Ishikawa (cell line): ENCODE measurements around the gene ITGB1.

Source experiments
- CEBPB ChIP-seq: IDR thresholded peaks from 2 replicates; pipeline ENCODE4 v1.6.1; 2012
- CREB1 ChIP-seq: IDR thresholded peaks from 2 replicates; pipeline ENCODE4 v1.6.1; 2012; ENCODE audit warnings: low read depth
- EGR1 ChIP-seq: IDR thresholded peaks from 2 replicates; pipeline ENCODE4 v1.6.1; 2012
- EP300 ChIP-seq: IDR thresholded peaks from 2 replicates; pipeline ENCODE4 v1.6.1; 2012; ENCODE audit warnings: borderline replicate concordance
- FOXM1 ChIP-seq: IDR thresholded peaks from 2 replicates; pipeline ENCODE4 v1.6.1; 2012; ENCODE audit warnings: low read depth, borderline replicate concordance
- MAX ChIP-seq: IDR thresholded peaks from 2 replicates; pipeline ENCODE4 v1.6.1; 2012
- NFIC ChIP-seq: IDR thresholded peaks from 2 replicates; pipeline ENCODE4 v1.6.1; 2012
- RAD21 ChIP-seq: IDR thresholded peaks from 2 replicates; pipeline ENCODE4 v1.6.1; 2012; ENCODE audit warnings: low read depth
- REST ChIP-seq: IDR thresholded peaks from 2 replicates; pipeline ENCODE4 v1.6.1; 2012; ENCODE audit warnings: low read depth, mild to moderate bottlenecking
- TAF1 ChIP-seq: IDR thresholded peaks from 2 replicates; pipeline ENCODE4 v1.6.1; 2012; ENCODE audit warnings: low read depth, mild to moderate bottlenecking
- TCF12 ChIP-seq: IDR thresholded peaks from 2 replicates; pipeline ENCODE4 v1.6.1; 2012; ENCODE audit warnings: low read depth
- TEAD4 ChIP-seq: IDR thresholded peaks from 2 replicates; pipeline ENCODE4 v1.6.1; 2012
- YY1 ChIP-seq: IDR thresholded peaks from 2 replicates; pipeline ENCODE4 v1.6.1; 2012; ENCODE audit warnings: low read depth
- ZBTB7A ChIP-seq: IDR thresholded peaks from 2 replicates; pipeline ENCODE4 v1.6.1; 2012; ENCODE audit warnings: low read depth
- TF ChIP-seq, protein P1 (sequence below): IDR thresholded peaks from 2 replicates; pipeline ENCODE4 v1.6.1; 2012

ITGB1 gene

DNA sequence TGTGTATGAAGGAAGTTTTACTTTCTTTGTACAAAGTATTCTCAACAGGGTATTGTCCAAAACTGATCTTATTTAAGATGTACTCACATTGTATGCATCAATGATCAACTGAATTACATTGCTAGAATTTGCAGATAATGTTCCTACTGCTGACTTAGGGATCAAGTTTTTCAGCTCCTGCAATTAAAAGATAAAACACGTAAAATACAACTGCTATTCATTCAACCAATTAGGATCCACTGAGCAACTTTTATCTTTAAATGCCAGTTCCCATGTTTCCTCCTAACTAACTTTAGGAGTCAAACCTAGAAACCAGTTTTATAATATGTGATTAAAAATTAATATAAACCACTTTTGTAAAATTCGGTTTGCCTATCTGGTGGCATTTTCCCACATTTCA is 35.9 kb downstream of the ITGB1 start:
- TF ChIP-seq TCF12 (no peak), MAX (no peak), TAF1 (no peak), ZBTB7A (no peak), EP300 (no peak), CREB1 (no peak), TEAD4 (no peak), RAD21 (no peak)
- TF ChIP-seq, protein P1, sequence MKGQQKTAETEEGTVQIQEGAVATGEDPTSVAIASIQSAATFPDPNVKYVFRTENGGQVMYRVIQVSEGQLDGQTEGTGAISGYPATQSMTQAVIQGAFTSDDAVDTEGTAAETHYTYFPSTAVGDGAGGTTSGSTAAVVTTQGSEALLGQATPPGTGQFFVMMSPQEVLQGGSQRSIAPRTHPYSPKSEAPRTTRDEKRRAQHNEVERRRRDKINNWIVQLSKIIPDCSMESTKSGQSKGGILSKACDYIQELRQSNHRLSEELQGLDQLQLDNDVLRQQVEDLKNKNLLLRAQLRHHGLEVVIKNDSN: no peak

GRCh38 chr10:32911285-32912016 is 46.6 kb downstream of the ITGB1 start:
- TF ChIP-seq EGR1 (no peak), MAX (no peak), EP300 (no peak), TCF12 (no peak), YY1 (no peak), CREB1 (no peak), TEAD4 (no peak), NFIC (no peak), ZBTB7A (no peak), RAD21 (no peak), REST (no peak), FOXM1 (no peak), TAF1 (no peak)
- TF ChIP-seq, protein P1: no peak

- TF ChIP-seq RAD21 (no peak), NFIC (no peak), CREB1 (no peak), EGR1 (no peak), CEBPB (no peak), TEAD4 (no peak), FOXM1 (no peak), ZBTB7A (no peak), REST (no peak), MAX (no peak), TAF1 (no peak), YY1 (no peak), TCF12 (no peak), EP300 (no peak)
- TF ChIP-seq, protein P1: no peak
These were observed 48.6 kb downstream of the ITGB1 start for GRCh38 chr10:32909456-32909855.

DNA sequence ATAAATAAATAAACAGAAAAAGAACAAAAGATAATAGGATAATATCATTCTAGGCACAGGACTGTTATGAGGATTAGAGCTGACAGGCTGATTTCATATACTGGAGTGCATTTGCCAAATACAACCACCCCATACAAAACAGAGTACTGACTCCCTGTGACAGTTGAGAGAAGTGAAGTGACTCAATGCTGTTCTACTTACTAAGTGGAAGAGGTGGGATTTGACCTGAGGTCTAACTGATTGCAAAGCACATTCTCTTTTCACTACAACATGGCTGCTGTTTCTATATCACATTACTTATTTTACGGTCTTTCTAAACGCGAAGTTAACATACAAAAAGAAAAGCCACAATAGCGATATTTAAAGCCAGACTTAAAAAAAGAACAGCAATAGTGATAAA is 51.4 kb downstream of the ITGB1 start:
- TF ChIP-seq NFIC (no peak), TCF12 (no peak), EP300 (no peak), CREB1 (no peak), CEBPB (no peak)
- TF ChIP-seq, protein P1: no peak

DNA sequence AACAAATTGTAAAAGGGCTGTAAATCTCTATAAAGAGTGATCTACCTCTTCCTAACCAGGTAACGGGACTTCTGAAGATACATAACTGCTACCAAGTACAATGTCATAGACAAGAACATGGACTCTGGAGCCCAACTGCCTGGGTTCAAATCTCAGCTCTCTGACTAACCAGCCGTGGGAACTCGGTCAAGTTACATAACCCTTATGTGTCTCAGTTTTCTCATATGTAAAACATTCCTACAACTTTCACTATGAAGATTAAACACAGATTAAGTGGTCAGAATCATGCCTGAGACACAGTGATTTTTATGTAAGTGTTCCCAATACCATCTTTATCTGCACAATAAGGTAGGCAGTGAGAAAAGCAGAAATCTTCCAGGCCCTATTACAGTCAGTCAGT is 52.6 kb downstream of the ITGB1 start:
- TF ChIP-seq MAX (no peak), TEAD4 (no peak), TAF1 (no peak), YY1 (no peak), FOXM1 (no peak), RAD21 (no peak), EP300 (no peak), CEBPB (no peak), REST (no peak), CREB1 (no peak), ZBTB7A (no peak), EGR1 (no peak), NFIC (no peak), TCF12 (no peak)
- TF ChIP-seq, protein P1: no peak
